Endothelial cell of umbilical vein (primary cell): ENCODE data around the gene HLA-B. TPM values are rescaled to one million over a fixed set of nuclear protein-coding genes. Genes with fewer than 3 reads are reported as not detected.
"Not testable (repeated sequence)": the region's sequence is repeated elsewhere in the genome, so short reads cannot be mapped to it uniquely, and the experiment has no call there.

Experiments
- BruUV-seq: library from RNA; stranded (reverse); fragments of 400-500 nt; replicated peaks from 2 replicates; lab custom pipeline; 2021; lab: Mats Ljungman, UMichigan
- CTCF ChIA-PET: fragments of 300-600, 350-600 bp; sonication (Branson Sonifier 250); formaldehyde crosslinking; loops from one replicate; lab custom pipeline; 2021; ENCODE audit warnings: antibody characterized with exemption, inconsistent platforms; lab: Charles Lee
- POLR2A ChIA-PET: fragments of 300-600, 350-600 bp; sonication (Branson Sonifier 250); formaldehyde crosslinking; loops from one replicate; lab custom pipeline; 2021; ENCODE audit warnings: antibody characterized with exemption, inconsistent platforms; lab: Charles Lee
- DNase-seq: peaks from one replicate; pipeline ENCODE4 v3.0.0-alpha.2; 2011; ENCODE audit warnings: low read depth, low spot score
- FAIRE-seq: peaks from 2 replicates; lab custom pipeline; 2011; peaks lifted over from hg19 to GRCh38; lab: Jason Lieb, UNC
- H2AFZ ChIP-seq: 2 replicates; pipeline ENCODE4 v1.6.0; 2012; ENCODE audit warnings: low read depth, low read length, control low read depth, inconsistent platforms
- H3K27ac ChIP-seq: 2 replicates; pipeline ENCODE4 v1.5.1; 2011; ENCODE audit warnings: low read depth, mild to moderate bottlenecking, control low read depth, low read length, moderate library complexity; ENCODE audit not compliant: insufficient read depth
- H3K27me3 ChIP-seq, 2 experiments: 2 replicates each; pipeline versions ENCODE4 v1.6.0 to v1.6.1; 2011; ENCODE audit warnings: low read length in 2 of 2, mixed read lengths in 1 of 2; ENCODE audit not compliant: control insufficient read depth in 2 of 2, insufficient read depth in 2 of 2
- H3K36me3 ChIP-seq, 2 experiments: 2 replicates in 1 of 2; 3 replicates in 1 of 2; pipeline ENCODE4 v1.5.1; 2011; ENCODE audit warnings: low read length in 2 of 2, mild to moderate bottlenecking in 1 of 2, moderate library complexity in 1 of 2; ENCODE audit not compliant: control insufficient read depth in 2 of 2, insufficient read depth in 2 of 2; ENCODE audit errors: extremely low read depth in 1 of 2
- H3K4me1 ChIP-seq: 3 replicates; pipeline ENCODE4 v1.5.1; 2011; ENCODE audit warnings: mild to moderate bottlenecking, low read length; ENCODE audit not compliant: control insufficient read depth, insufficient read depth; ENCODE audit errors: extremely low read depth
- H3K4me2 ChIP-seq: 2 replicates; pipeline ENCODE4 v1.6.1; 2011; ENCODE audit warnings: low read length, control low read depth, mixed read lengths; ENCODE audit not compliant: insufficient read depth
- H3K4me3 ChIP-seq, 3 experiments: fragments of 200-600 bp in 1 of 3; sonication (generic), shearing (Covaris generic) in 1 of 3; replicated peaks in 1 of 3; 2 replicates each; pipeline ENCODE4 v1.5.1; 2011 to 2016; ENCODE audit warnings: control low read depth in 3 of 3, low read length in 3 of 3, mild to moderate bottlenecking in 2 of 3, inconsistent platforms in 1 of 3, low read depth in 1 of 3, moderate library complexity in 1 of 3; ENCODE audit not compliant: insufficient read depth in 1 of 3
- H3K79me2 ChIP-seq: 2 replicates; pipeline ENCODE4 v1.6.0; 2012; ENCODE audit warnings: low read length, inconsistent platforms; ENCODE audit not compliant: control insufficient read depth, insufficient read depth
- H3K9ac ChIP-seq: replicated peaks from 2 replicates; pipeline ENCODE3; 2011; ENCODE audit warnings: low read length, control low read depth; ENCODE audit not compliant: insufficient read depth; ENCODE audit errors: extremely low read depth
- H3K9me1 ChIP-seq: replicated peaks from 3 replicates; pipeline ENCODE4 v1.6.0; 2011; ENCODE audit warnings: mild to moderate bottlenecking, low read length; ENCODE audit not compliant: control insufficient read depth, insufficient read depth; ENCODE audit errors: extremely low read depth
- H3K9me3 ChIP-seq: replicated peaks from 2 replicates; pipeline ENCODE4 v1.5.1; 2012; ENCODE audit warnings: low read length, inconsistent platforms; ENCODE audit not compliant: control insufficient read depth, insufficient read depth
- H4K20me1 ChIP-seq: replicated peaks from 2 replicates; pipeline ENCODE3; 2011; ENCODE audit warnings: mild to moderate bottlenecking, low read length; ENCODE audit not compliant: control insufficient read depth, insufficient read depth; ENCODE audit errors: extremely low read depth
- GATA2 ChIP-seq: IDR thresholded peaks from 2 replicates; pipeline ENCODE4 v1.7.0; 2011; ENCODE audit warnings: low read depth, mild to moderate bottlenecking, moderate library complexity, mixed read lengths, low read length; ENCODE audit not compliant: insufficient read length, insufficient read depth
- JUN ChIP-seq: IDR thresholded peaks from 2 replicates; pipeline ENCODE4 v1.6.1; 2011; ENCODE audit warnings: borderline replicate concordance, low read depth; ENCODE audit not compliant: insufficient read length, insufficient read depth
- dilution Hi-C: fragments of 300-500 bp; cut with MboI; formaldehyde crosslinking; loops from one replicate; pipeline ENCODE4 v1.15.0; 2019; ENCODE audit warnings: low sequenced_read_pairs; ENCODE audit not compliant: extremely low pct_ligation_motif_present
- intact Hi-C: fragments of 100-400 bp; cut with micrococcal nuclease; formaldehyde crosslinking; loops from one replicate; pipeline ENCODE4 v1.10.0; 2022
- polyA plus RNA-seq, 4 experiments: library from polyadenylated mRNA; depleted of rRNA in 3 of 4; stranded (reverse) in 3 of 4; unstranded in 1 of 4; fragments of >200 nt; gene quantifications; 2 replicates each; pipeline versions ENCODE4 v1.2.1 to v1.2.3, GENCODE V29; 2011 to 2012; ENCODE audit warnings: missing spikeins in 1 of 4
- total RNA-seq: library from RNA; stranded (reverse); gene quantifications from 2 replicates; pipeline ENCODE4 v1.2.3, GENCODE V29; 2021
- TF ChIP-seq, protein P1 (sequence below), 2 donors: IDR thresholded peaks; 1 replicate in 1 of 2; 2 replicates in 1 of 2; pipeline ENCODE4 v1.5.1; 2011; ENCODE audit warnings: low read length in 2 of 2, mild to moderate bottlenecking in 2 of 2, moderate library complexity in 2 of 2, control low read depth in 1 of 2, inconsistent platforms in 1 of 2, low read depth in 1 of 2; ENCODE audit not compliant: insufficient read depth in 1 of 2; ENCODE audit errors: extremely low read depth in 1 of 2
- TF ChIP-seq, protein P2 (sequence below): IDR thresholded peaks from 2 replicates; pipeline ENCODE4 v1.6.1; 2011; ENCODE audit not compliant: insufficient read depth, insufficient read length

The HLA-B gene
- total and polyA plus RNA-seq, 2 donors (not counting 3 experiments of a cell fraction or from before 2014, with no cell fraction given), result 119 to 126 TPM

DNA sequence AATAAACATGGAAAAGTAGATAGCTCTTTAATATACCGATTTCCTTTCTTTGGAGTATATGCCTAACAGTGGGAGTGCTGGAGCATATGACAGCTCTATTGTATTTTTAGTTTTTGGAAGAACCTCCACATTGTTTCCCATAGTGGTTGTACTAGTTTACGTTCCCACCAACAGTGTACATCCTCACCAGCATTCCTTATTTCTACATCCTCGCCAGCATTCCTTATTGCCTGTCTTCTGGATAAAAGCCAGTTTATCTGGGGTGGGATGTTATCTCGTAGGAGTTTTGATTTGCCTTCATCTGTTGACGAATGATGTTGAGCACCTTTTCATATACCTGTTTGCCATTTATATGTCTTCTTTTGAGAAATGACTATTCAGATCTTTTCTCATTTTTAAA lies 49.0 kb upstream of the HLA-B start:
- intact Hi-C loops, result no loop called here
- dilution Hi-C loops, result no loop called here
- TSS peak; percentile 0 for BruUV-seq
- H3K79me2 ChIP-seq, result peaks cover 94% of the 10 kb centered on the region
- H3K36me3 ChIP-seq, result peaks cover under 1 to 4% of the 10 kb centered on the region in 2 experiments
- ChIA-PET POLR2A (no interaction called here), CTCF (interaction anchor here (2.2 kb wide), 1 partner anchor 36 kb away, joined by 8 read pairs; no protein-coding TSS in a partner anchor)
- peak overlapping the region; percentile 39 for H3K4me2 ChIP-seq
- H3K4me1 ChIP-seq, result peaks cover 25% of the 10 kb centered on the region
- DNase-seq (no peak), FAIRE-seq (peak; percentile 37)
- no peaks in the 10 kb centered on the region for H3K9me1 ChIP-seq
- no peaks in the 10 kb centered on the region for H3K9me3 ChIP-seq
- no peak overlapping the region for H3K9ac ChIP-seq
- H2AFZ ChIP-seq, result no peak overlapping the region
- H4K20me1 ChIP-seq, result no peaks in the 10 kb centered on the region
- H3K27me3 ChIP-seq, result no peaks in the 10 kb centered on the region
- TF ChIP-seq JUN, result no peak
- TF ChIP-seq, protein P1, sequence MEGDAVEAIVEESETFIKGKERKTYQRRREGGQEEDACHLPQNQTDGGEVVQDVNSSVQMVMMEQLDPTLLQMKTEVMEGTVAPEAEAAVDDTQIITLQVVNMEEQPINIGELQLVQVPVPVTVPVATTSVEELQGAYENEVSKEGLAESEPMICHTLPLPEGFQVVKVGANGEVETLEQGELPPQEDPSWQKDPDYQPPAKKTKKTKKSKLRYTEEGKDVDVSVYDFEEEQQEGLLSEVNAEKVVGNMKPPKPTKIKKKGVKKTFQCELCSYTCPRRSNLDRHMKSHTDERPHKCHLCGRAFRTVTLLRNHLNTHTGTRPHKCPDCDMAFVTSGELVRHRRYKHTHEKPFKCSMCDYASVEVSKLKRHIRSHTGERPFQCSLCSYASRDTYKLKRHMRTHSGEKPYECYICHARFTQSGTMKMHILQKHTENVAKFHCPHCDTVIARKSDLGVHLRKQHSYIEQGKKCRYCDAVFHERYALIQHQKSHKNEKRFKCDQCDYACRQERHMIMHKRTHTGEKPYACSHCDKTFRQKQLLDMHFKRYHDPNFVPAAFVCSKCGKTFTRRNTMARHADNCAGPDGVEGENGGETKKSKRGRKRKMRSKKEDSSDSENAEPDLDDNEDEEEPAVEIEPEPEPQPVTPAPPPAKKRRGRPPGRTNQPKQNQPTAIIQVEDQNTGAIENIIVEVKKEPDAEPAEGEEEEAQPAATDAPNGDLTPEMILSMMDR (IDR thresholded peaks at IDR 0.05; ENCODE audit: extremely low read depth in 1 of 2, insufficient read depth in 1 of 2, low read depth in 1 of 2, low read length in 2 of 2), result no peak
- no peak for TF ChIP-seq GATA2
- TF ChIP-seq, protein P2, sequence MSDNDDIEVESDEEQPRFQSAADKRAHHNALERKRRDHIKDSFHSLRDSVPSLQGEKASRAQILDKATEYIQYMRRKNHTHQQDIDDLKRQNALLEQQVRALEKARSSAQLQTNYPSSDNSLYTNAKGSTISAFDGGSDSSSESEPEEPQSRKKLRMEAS, result no peak
- no peak overlapping the region for H3K27ac ChIP-seq
- no peak overlapping the region for H3K4me3 ChIP-seq

DNA sequence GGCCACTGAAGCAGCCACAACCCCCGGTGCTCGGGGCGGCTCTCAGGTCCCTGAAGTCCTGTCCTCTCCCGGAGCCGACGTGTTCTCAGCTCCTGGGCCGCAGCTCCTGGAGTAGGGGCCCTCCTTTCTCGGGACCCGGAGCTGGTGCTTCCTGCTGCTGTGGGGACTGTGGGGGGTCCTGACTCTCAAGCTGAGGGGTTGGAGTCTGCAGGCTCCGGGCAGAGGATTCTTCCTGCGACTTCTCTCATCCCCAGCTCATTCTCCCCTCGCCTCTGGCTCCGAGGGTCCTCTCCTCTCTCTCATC lies 47.0 kb upstream of the HLA-B start:
- POLR2A ChIA-PET, dilution Hi-C loops, FAIRE-seq, BruUV-seq, H3K27me3 ChIP-seq, H3K9me1 ChIP-seq, H3K36me3 ChIP-seq, H3K9me3 ChIP-seq, H2AFZ ChIP-seq, H4K20me1 ChIP-seq, DNase-seq: not testable (repeated sequence)
- Histone ChIP-seq H3K4me3 (peak overlapping the region; percentile 22 to 57 (median 26)), H3K4me1 (peaks cover 28% of the 10 kb centered on the region), H3K4me2 (peak overlapping the region; percentile 87), H3K79me2 (peaks cover 79% of the 10 kb centered on the region), H3K9ac (peak overlapping the region; percentile 43), H3K27ac (peak overlapping the region; percentile 4)
- intact Hi-C loops, result loop anchor here (5.0 kb wide), 1 partner anchor 143 kb away; the partner anchor contains the start of genes ATP6V1G2 and NFKBIL1
- CTCF ChIA-PET, result interaction anchor here (0.9 kb wide), 1 partner anchor 44 kb away, joined by 3 read pairs; no protein-coding TSS in a partner anchor
